Osteoblast (primary cell): ENCODE results near the gene OGFRL1. TPM values are rescaled to one million over a fixed set of nuclear protein-coding genes. Genes with fewer than 3 reads are reported as not detected.

Experiments
- DNase-seq: peaks from one replicate; pipeline ENCODE4 v3.0.0; 2011; ENCODE audit warnings: low spot score, mixed read lengths; ENCODE audit not compliant: insufficient read length; ENCODE audit errors: missing footprints
- H2AFZ ChIP-seq: 2 replicates; pipeline ENCODE4 v1.6.0; 2011; ENCODE audit warnings: mild to moderate bottlenecking, low read length
- H3K27ac ChIP-seq: 2 replicates; pipeline ENCODE4 v1.5.1; 2011; ENCODE audit warnings: mild to moderate bottlenecking, low read depth, low read length, moderate library complexity
- H3K27me3 ChIP-seq: 2 replicates; pipeline ENCODE4 v1.6.0; 2012; ENCODE audit warnings: mild to moderate bottlenecking, control low read depth, inconsistent platforms, low read length, moderate library complexity; ENCODE audit not compliant: insufficient read depth
- H3K36me3 ChIP-seq: 2 replicates; pipeline ENCODE4 v1.5.1; 2011; ENCODE audit warnings: mild to moderate bottlenecking, low read length, control low read depth, moderate library complexity; ENCODE audit not compliant: insufficient read depth
- H3K4me1 ChIP-seq: 2 replicates; pipeline ENCODE4 v1.5.1; 2011; ENCODE audit warnings: mild to moderate bottlenecking, low read length, control low read depth, moderate library complexity; ENCODE audit not compliant: insufficient read depth
- H3K4me2 ChIP-seq: 2 replicates; pipeline ENCODE4 v1.6.0; 2011; ENCODE audit warnings: mild to moderate bottlenecking, low read length; ENCODE audit not compliant: insufficient read depth
- H3K4me3 ChIP-seq: fragments of 200-600 bp; sonication (generic); 3 replicates; pipeline ENCODE4 v1.5.1; 2012; ENCODE audit warnings: mild to moderate bottlenecking, low read length, inconsistent platforms; ENCODE audit not compliant: insufficient read depth
- H3K79me2 ChIP-seq: 2 replicates; pipeline ENCODE4 v1.6.0; 2012; ENCODE audit warnings: mild to moderate bottlenecking, low read length, control low read depth, inconsistent platforms; ENCODE audit not compliant: insufficient read depth
- H3K9me3 ChIP-seq: 2 replicates; pipeline ENCODE4 v1.5.1; 2011; ENCODE audit warnings: low read depth, low read length, control low read depth
- H4K20me1 ChIP-seq: 2 replicates; pipeline ENCODE4 v1.6.0; 2012; ENCODE audit warnings: mild to moderate bottlenecking, low read length, control low read depth; ENCODE audit not compliant: insufficient read depth
- total RNA-seq: library from RNA; depleted of rRNA; stranded (reverse); fragments of >200 nt; gene quantifications from 2 replicates; pipeline ENCODE4 v1.2.3, GENCODE V29; 2012
- TF ChIP-seq, protein P1 (sequence below): IDR thresholded peaks from 2 replicates; pipeline ENCODE4 v1.5.1; 2011; ENCODE audit warnings: mild to moderate bottlenecking, low read depth, low read length, moderate library complexity; ENCODE audit errors: extremely low read depth

Gene OGFRL1
- total RNA-seq, 1 donor: 15.9 TPM

GRCh38 chr6:71252960-71253359 lies 35.7 kb upstream of the OGFRL1 start:
- Histone ChIP-seq H3K36me3 (no peaks in the 10 kb centered on the region), H3K9me3 (no peaks in the 10 kb centered on the region), H3K4me1 (peaks cover 31% of the 10 kb centered on the region), H4K20me1 (no peaks in the 10 kb centered on the region), H3K4me3 (no peak overlapping the region), H2AFZ (no peak overlapping the region), H3K4me2 (no peak overlapping the region), H3K27ac (no peak overlapping the region), H3K79me2 (no peaks in the 10 kb centered on the region), H3K27me3 (no peaks in the 10 kb centered on the region)
- DNase-seq: no peak
- TF ChIP-seq, protein P1, sequence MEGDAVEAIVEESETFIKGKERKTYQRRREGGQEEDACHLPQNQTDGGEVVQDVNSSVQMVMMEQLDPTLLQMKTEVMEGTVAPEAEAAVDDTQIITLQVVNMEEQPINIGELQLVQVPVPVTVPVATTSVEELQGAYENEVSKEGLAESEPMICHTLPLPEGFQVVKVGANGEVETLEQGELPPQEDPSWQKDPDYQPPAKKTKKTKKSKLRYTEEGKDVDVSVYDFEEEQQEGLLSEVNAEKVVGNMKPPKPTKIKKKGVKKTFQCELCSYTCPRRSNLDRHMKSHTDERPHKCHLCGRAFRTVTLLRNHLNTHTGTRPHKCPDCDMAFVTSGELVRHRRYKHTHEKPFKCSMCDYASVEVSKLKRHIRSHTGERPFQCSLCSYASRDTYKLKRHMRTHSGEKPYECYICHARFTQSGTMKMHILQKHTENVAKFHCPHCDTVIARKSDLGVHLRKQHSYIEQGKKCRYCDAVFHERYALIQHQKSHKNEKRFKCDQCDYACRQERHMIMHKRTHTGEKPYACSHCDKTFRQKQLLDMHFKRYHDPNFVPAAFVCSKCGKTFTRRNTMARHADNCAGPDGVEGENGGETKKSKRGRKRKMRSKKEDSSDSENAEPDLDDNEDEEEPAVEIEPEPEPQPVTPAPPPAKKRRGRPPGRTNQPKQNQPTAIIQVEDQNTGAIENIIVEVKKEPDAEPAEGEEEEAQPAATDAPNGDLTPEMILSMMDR: no peak

- no peak overlapping the region for H2AFZ ChIP-seq
- no peaks in the 10 kb centered on the region for H3K36me3 ChIP-seq
- TF ChIP-seq, protein P1: no peak
- no peak for DNase-seq
- H3K27ac ChIP-seq: no peak overlapping the region
- no peaks in the 10 kb centered on the region for H3K9me3 ChIP-seq
- H4K20me1 ChIP-seq: no peaks in the 10 kb centered on the region
- no peak overlapping the region for H3K4me3 ChIP-seq
- H3K27me3 ChIP-seq: no peaks in the 10 kb centered on the region
- no peak overlapping the region for H3K4me2 ChIP-seq
- H3K4me1 ChIP-seq: peaks cover 20% of the 10 kb centered on the region
- H3K79me2 ChIP-seq: no peaks in the 10 kb centered on the region
These were observed 34.3 kb upstream of the OGFRL1 start for GRCh38 chr6:71254323-71254722.

DNA sequence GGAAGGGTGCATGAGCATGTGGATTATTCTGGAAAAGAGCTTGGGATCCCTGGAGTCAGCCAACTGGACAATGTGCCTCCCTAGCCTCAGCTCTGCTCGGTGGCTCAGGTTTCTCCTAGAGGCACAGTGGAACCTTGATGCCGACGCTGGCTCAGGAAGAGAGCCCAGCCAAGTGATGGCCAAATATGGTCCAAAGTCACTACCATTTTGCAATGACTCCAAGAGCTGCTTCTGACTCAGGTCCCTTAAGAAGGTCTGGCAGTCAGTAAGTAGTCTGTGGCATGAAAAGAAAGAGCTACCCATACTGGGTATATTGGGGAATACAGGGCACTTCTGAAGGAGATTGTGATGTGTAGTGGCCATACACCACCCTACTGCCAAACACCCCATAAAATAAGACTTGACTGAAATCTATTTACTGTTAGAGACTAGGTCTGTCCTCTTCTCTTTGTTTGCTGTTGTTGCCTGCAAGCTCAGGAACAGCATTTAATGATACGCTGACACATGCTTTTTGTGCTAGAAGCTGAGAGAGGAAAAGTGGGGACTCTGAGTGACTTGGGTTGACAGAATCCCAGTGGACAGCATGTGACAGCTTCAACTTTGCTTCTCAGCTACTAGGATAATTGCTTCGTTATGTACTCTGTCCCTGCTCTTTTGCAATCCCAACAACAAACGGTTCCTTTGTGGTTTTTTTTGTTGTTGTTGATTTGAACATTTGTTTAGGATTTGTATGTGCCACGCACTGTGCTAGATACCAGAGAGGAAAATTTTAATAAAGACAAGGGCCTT lies 30.3 kb upstream of the OGFRL1 start:
- H3K4me1 ChIP-seq: peaks cover 7% of the 10 kb centered on the region
- H3K27ac ChIP-seq: no peak overlapping the region
- no peak overlapping the region for H3K4me2 ChIP-seq
- no peaks in the 10 kb centered on the region for H4K20me1 ChIP-seq
- H3K27me3 ChIP-seq: no peaks in the 10 kb centered on the region
- no peaks in the 10 kb centered on the region for H3K36me3 ChIP-seq
- no peak overlapping the region for H3K4me3 ChIP-seq
- no peak for DNase-seq
- TF ChIP-seq, protein P1: no peak
- no peaks in the 10 kb centered on the region for H3K79me2 ChIP-seq
- no peaks in the 10 kb centered on the region for H3K9me3 ChIP-seq
- H2AFZ ChIP-seq: peak overlapping the region; percentile 42

DNA sequence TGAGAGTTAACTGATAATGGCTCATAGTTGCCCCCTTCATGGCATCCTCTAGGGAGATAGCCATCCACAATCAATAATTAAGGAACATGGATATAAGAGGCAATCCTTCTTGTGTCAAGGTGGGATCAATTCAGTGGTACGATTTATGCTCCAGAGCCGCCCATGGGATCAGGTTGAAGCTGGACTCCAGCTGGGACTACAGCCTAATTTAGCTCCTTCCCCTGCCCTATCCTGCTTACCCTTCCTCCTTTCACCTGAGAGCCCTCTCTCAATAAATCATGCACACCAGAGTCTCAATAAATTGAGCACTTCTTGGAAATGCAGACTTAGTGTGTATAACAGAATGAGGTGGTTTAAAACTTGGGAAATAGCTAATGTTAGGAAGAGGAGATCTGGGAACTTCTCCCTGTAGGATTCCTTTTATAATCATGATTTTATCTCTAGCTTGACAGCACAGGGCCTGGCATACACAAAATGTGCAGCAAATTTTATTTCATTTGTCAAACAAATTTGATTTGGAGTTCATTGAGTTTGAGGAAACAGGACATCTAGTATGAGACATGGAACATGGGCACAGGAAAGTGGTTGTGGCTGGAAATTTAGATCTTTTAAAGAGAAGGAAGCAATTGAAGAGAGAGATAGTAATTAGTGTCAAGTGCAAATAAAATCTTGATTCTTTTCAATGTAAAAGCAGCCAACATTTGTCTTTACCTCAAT lies 28.6 kb upstream of the OGFRL1 start:
- H3K79me2 ChIP-seq: no peaks in the 10 kb centered on the region
- DNase-seq: no peak
- no peaks in the 10 kb centered on the region for H4K20me1 ChIP-seq
- TF ChIP-seq, protein P1: no peak
- H2AFZ ChIP-seq: no peak overlapping the region
- no peaks in the 10 kb centered on the region for H3K27me3 ChIP-seq
- peaks cover 10% of the 10 kb centered on the region for H3K4me1 ChIP-seq
- no peaks in the 10 kb centered on the region for H3K9me3 ChIP-seq
- H3K4me3 ChIP-seq: no peak overlapping the region
- H3K4me2 ChIP-seq: no peak overlapping the region
- no peak overlapping the region for H3K27ac ChIP-seq
- no peaks in the 10 kb centered on the region for H3K36me3 ChIP-seq
